ENCODE measurements around the gene TMEM178B.

The TMEM178B gene

GRCh38 chr7:141225916-141226618, 152.2 kb downstream of the TMEM178B start:
- no peak for DNase-seq (ENCODE audit: low read depth)

- DNase-seq (ENCODE audit: low read depth) = no peak
These were observed 153.6 kb downstream of the TMEM178B start for GRCh38 chr7:141227454-141227853.

- no peak for DNase-seq (ENCODE audit: low read depth)
These were observed 154.6 kb downstream of the TMEM178B start for GRCh38 chr7:141228482-141228881.

DNA sequence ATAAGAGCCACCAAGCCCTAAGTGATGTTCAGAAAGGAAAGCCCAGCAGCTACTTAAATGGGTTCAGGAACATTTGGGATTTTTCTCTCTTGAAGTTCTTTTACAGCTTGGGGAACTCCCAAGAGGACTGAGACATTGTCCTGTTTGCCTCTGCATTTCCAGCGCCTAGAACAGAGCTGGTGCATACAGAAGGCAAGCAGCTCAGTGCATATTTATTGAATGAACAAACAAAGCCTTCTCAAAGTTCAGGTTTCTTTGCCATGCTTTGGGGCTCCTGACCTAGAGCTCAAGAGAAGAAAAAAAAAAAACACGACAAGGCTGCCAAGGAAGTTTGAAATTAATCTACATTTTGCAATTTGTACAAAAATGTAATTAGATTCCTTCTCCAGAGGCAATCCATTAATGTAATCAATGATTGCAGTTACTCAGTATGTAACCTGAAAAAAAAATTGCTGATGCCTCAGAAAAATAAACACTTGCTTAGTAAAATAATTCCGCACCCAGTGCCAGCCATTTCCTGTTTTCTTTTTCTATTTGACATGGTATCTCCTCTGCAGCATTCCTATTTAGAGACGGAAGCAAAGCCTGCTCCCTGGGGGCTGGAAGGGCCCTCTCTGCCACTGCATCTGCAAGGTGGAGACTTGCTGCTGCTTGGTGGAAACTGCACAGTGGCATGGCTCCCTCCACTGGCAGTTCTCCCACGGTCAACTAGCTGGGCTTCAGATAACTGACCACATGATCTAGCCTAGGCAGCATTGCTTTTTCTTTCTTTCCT, 157.3 kb downstream of the TMEM178B start:
- DNase-seq (ENCODE audit: low read depth) = no peak

DNA sequence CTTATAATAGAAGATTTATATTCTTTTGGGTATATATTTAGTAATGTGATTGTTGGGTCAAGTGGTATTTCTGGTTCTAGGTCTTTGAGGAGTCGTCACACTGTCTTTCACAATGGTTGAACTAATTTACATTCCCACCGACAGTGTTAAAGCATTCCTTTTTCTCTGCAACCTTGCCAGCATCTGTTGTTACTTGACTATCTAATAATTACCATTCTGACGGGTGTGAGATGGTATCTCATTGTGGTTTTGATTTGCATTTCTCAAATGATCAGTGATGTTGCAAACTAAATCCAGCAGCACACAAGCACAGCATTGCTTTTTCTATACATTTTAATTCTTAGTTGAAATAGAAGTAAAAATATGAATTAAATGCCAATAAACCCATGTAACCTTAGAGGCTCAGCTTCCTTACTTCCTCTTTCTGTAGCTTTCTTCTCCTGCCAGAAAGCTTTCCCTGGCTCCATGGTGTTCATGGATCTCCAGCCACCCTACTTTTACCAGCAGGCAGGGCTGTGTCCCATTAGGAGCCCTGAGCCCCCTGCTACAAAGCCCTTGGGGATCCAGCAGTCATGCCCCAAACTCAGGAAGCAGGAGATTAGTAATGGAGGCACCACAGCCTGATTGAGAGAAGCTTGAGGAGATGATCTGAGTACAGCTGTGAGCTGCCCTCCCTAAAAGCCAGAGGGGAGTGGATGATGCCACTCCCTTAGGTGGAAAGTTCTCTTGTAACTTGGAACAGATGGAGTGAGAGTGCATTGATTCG, 158.6 kb downstream of the TMEM178B start:
- DNase-seq (ENCODE audit: low read depth) = no peak

- no peak for DNase-seq (ENCODE audit: low read depth)
These were observed 160.7 kb downstream of the TMEM178B start for GRCh38 chr7:141234335-141235105.

DNA sequence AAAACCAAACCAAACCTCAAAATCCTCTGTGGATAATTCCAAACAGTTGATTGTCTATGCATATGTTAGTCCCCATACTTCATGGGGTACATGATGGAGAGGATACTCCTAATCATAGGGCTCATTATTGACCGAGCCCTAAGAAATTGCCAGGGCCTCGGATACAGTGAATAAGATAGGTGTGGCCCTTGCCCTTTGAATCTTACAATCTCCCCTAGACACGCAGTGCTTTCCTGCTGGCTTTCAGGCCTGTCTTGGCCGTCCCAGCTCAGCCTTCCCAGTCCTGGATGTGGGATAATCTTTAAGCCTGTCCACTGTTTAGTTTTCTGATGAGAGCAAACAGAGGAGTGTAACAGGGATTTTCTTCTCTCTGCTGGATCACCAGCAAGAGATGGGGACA, 161.8 kb downstream of the TMEM178B start:
- no peak for DNase-seq (ENCODE audit: low read depth)

DNA sequence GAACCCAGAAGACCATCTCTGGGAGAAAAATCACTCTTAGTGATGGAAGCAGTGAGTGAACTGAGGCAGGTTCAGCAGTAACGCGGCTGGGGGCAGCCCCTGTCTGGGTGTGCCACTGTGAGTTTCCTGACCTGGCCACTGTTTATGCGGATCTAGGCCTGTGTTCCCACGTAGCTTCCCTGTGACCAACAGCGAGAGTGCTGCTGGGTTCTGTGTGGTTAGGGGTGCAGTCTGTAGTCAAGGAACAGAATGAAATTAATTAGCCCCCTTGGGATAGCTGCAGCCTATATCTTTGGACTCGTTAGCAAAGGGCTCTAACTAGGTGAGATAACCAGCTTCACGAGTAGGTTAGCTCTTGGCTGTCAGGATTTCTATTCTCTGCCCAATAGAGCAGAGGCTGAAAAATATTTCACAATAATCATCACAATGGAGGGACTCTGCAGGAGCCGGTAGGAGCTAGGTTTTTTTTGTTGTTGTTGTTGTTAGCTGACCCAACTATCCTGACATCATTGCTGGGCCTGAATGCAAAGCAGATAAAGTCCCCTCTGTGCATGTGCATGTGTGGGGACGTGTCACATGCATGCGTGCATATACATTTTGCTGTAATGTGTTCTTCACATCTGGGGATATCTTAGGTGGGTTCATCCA, 164.9 kb downstream of the TMEM178B start:
- no peak for DNase-seq (ENCODE audit: low read depth)

DNA sequence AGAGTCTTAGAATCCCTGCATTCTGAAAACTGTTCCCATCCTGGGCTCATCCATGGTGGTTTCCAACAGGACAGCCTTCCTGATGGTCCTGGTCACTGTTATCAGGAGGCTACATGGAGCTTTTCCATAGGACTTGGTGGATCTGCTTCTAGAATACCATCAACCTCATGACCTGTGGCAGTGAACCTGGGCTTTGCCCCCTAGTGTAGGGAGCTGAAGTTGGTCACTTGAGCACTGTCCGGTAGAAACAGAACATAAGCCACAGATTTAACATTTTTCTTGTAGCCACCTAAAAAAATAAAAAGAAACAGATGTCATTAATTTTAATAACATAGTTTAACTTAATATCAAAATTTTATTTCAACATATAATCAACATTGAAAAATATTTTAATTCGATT, 165.8 kb downstream of the TMEM178B start:
- no peak for DNase-seq (ENCODE audit: low read depth)

DNA sequence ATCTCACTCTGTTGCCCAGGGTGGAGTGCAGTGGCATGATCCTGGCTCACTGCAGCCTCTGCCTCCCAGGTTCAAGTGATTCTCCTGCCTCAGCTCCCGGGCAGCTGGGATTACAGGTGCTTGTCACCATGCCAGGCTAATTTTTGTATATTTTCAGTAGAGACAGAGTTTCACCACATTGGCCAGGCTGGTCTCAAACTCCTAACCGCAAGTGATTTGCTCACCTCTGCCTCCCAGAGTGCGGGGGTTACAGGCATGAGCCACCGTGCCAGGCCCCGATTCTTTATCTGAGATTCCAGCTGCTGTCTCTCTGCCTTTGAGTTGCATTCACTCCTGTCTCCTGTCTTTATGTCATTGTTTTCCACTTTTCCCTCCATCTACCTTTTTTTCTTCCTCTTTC, 168.7 kb downstream of the TMEM178B start:
- DNase-seq (ENCODE audit: low read depth) = no peak

DNA sequence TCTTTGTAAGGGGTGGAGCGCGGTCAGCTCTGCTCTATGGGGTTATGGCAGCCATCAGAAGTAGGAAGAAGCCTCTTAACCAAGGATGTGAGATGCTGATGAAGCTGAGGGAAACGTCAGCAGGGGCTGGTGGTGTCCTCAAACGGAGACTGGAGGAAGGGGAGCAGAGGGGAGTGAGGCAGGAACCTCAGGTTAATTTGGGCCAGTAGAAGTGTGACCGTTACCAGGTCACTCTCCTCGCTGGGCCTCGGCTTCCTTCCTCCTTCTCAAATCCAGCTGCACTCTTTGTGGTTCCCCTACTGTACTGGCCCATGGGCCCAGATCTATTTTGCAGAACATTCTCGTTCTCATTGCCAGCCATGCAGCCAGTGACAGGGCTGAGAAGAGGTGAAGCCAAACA, 169.5 kb downstream of the TMEM178B start:
- DNase-seq (ENCODE audit: low read depth) = no peak

GRCh38 chr7:141244435-141244834, 170.6 kb downstream of the TMEM178B start:
- DNase-seq (ENCODE audit: low read depth) = no peak

- DNase-seq (ENCODE audit: low read depth) = no peak
These were observed 172.6 kb downstream of the TMEM178B start for GRCh38 chr7:141246426-141246825.

DNA sequence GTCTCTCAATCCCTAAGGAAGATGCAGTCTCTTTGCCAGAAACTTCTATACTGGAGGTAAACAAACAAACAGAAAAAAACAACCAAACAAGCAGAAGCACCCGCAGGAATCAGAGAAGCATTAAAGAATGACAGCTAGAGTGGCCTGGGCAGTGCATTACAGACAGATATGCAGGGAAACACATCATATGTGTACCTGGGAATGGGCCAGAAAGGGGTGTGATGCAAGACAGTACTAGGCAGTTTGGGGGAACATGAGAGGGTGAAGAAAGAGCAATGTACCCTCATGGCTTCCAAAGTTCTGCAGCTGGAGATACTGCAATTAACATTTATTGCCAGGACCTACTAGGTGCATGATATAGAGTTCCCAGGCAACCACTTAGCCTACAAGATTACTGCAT, 177.3 kb downstream of the TMEM178B start:
- DNase-seq (ENCODE audit: low read depth) = no peak

- no peak for DNase-seq (ENCODE audit: low read depth)
These were observed 178.1 kb downstream of the TMEM178B start for GRCh38 chr7:141251957-141252356.

DNA sequence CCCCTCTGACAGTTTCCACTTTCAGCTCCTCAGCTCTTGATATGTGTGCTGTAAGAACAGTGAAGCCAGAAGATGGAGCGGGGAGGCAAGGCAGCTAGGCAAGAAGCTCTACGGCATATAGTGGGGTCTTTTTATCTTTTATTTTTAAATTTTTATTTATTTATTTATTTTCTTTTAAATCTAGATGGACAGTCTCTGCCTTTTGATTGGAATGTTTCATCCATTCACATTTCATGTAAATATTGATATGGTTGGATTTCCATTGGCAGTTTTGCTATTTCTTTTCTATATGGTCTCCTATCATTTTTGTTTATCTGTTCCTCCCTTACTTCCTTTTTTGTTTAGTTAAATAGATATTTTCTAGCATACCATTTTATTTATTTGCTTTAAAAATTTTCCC, 183.7 kb downstream of the TMEM178B start:
- no peak for DNase-seq (ENCODE audit: low read depth)

GRCh38 chr7:141258559-141258958, 184.7 kb downstream of the TMEM178B start:
- no peak for DNase-seq (ENCODE audit: low read depth)

GRCh38 chr7:141262101-141263090, 188.5 kb downstream of the TMEM178B start:
- no peak for DNase-seq (ENCODE audit: low read depth)

DNA sequence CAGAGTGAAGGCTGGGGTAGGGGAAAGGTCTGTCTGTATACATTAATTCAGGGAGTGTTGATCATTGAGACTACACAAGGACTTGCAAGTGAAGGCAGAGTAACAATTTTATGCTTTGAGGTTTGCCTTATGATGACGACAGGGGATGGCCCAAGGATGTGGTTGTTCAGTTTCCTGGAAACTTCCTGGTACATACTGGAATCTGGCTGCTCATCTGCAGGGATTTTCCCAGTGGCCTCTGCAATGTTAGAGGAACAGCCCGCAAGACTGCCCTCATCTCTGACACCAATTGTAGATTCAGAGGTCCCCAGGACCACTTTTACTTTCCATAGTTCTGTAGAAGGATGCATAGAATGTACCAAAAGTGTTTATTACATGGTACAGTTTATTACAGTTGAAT, 189.6 kb downstream of the TMEM178B start:
- DNase-seq (ENCODE audit: low read depth) = no peak

DNA sequence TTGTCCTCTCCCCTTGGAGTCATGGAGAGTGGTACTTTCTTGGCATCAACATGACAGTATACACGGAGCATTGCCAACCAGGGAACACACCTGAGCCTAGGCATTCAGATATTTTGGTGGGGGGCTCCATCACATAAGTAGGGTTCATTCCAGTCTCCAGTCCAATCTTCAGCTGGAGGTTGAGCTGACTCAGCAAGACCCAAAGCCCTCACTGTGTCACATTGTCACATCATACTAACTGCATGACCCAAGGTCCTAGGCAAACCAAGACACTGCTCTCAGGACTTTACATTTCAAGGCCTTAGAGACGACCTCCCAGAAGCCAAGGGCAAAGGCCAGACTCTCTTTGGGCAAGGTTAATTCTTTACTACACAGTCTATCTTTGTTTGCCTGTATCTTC, 190.1 kb downstream of the TMEM178B start:
- DNase-seq (ENCODE audit: low read depth) = no peak
